ENCODE data around the gene CD48.
"Not testable (repeated sequence)": the region's sequence is repeated elsewhere in the genome, so short reads cannot be mapped to it uniquely, and the experiment has no call there.

CD48 gene

GRCh38 chr1:160672789-160673695 is 38.6 kb downstream of the CD48 start:
- DNase-seq: no peak

GRCh38 chr1:160671603-160672517 is 39.8 kb downstream of the CD48 start:
- DNase-seq: no peak

GRCh38 chr1:160670701-160671100 is 40.9 kb downstream of the CD48 start:
- DNase-seq: no peak

- no peak for DNase-seq
These were observed 41.8 kb downstream of the CD48 start for GRCh38 chr1:160669802-160670201.

GRCh38 chr1:160669276-160669675 is 42.3 kb downstream of the CD48 start:
- DNase-seq: no peak

GRCh38 chr1:160667896-160668295 is 43.7 kb downstream of the CD48 start:
- no peak for DNase-seq

GRCh38 chr1:160666079-160666442 is 45.6 kb downstream of the CD48 start:
- DNase-seq: no peak

- no peak for DNase-seq
These were observed 46.1 kb downstream of the CD48 start for GRCh38 chr1:160665330-160666078.

GRCh38 chr1:160664573-160665051 is 47.0 kb downstream of the CD48 start:
- no peak for DNase-seq

- DNase-seq: no peak
These were observed 48.7 kb downstream of the CD48 start for GRCh38 chr1:160662910-160663309.

GRCh38 chr1:160659566-160659965 is 52.1 kb downstream of the CD48 start:
- no peak for DNase-seq

GRCh38 chr1:160658814-160659193 is 52.8 kb downstream of the CD48 start:
- no peak for DNase-seq

GRCh38 chr1:160658162-160658813 is 53.3 kb downstream of the CD48 start:
- no peak for DNase-seq

GRCh38 chr1:160657250-160657781 is 54.3 kb downstream of the CD48 start:
- no peak for DNase-seq

GRCh38 chr1:160656737-160657136 is 54.9 kb downstream of the CD48 start:
- no peak for DNase-seq

GRCh38 chr1:160653620-160654016 is 58.0 kb downstream of the CD48 start:
- no peak for DNase-seq

GRCh38 chr1:160652924-160653619 is 58.5 kb downstream of the CD48 start:
- DNase-seq: no peak

- DNase-seq: not testable (repeated sequence)
These were observed 59.5 kb downstream of the CD48 start for GRCh38 chr1:160652065-160652641.

GRCh38 chr1:160651433-160652064 is 60.1 kb downstream of the CD48 start:
- no peak for DNase-seq

GRCh38 chr1:160647329-160647720 is 64.3 kb downstream of the CD48 start:
- DNase-seq: no peak

All from activated CD8-positive, alpha-beta memory T cell treated with anti-CD3 and anti-CD28 coated beads for 24 hours (primary cell).